GM19438 (cell line): ENCODE data around the gene SPATC1L.
"Not testable (repeated sequence)": the region's sequence is repeated elsewhere in the genome, so short reads cannot be mapped to it uniquely, and the experiment has no call there.

ENCODE experiments used
- ATAC-seq: cut with Tn5 transposase; IDR thresholded peaks from one replicate; pipeline ENCODE4 v1.9.1; 2021; ENCODE audit warnings: low read depth; ENCODE audit not compliant: unreplicated experiment

Gene SPATC1L

GRCh38 chr21:46184625-46185555, 631 bp upstream of the SPATC1L start:
- no peak for ATAC-seq

GRCh38 chr21:46183337-46183909, 836 bp downstream of the SPATC1L start:
- ATAC-seq: not testable (repeated sequence)

GRCh38 chr21:46182548-46183336, 1.5 kb downstream of the SPATC1L start:
- no peak for ATAC-seq

GRCh38 chr21:46181953-46182547, 2.2 kb downstream of the SPATC1L start:
- no peak for ATAC-seq

GRCh38 chr21:46181436-46181835, 2.8 kb downstream of the SPATC1L start:
- no peak for ATAC-seq

- ATAC-seq: no peak
Measured at GRCh38 chr21:46180778-46181391, 3.4 kb downstream of the SPATC1L start.

- ATAC-seq: no peak
Measured at GRCh38 chr21:46180079-46180722, 4.1 kb downstream of the SPATC1L start.

GRCh38 chr21:46179708-46180078, 4.6 kb downstream of the SPATC1L start:
- ATAC-seq: no peak

- no peak for ATAC-seq
Measured at GRCh38 chr21:46178961-46179360, 5.3 kb downstream of the SPATC1L start.

- ATAC-seq: not testable (repeated sequence)
Measured at GRCh38 chr21:46176443-46177129, 7.7 kb downstream of the SPATC1L start.

- no peak for ATAC-seq
Measured at GRCh38 chr21:46173573-46173972, 10.7 kb downstream of the SPATC1L start.

GRCh38 chr21:46172863-46173528, 11.3 kb downstream of the SPATC1L start:
- ATAC-seq: no peak

GRCh38 chr21:46171996-46172862, 12.0 kb downstream of the SPATC1L start:
- no peak for ATAC-seq

GRCh38 chr21:46171585-46171984, 12.7 kb downstream of the SPATC1L start:
- ATAC-seq: no peak

GRCh38 chr21:46170436-46171193, 13.6 kb downstream of the SPATC1L start:
- not testable (repeated sequence) for ATAC-seq

- no peak for ATAC-seq
Measured at GRCh38 chr21:46168659-46169386, 15.4 kb downstream of the SPATC1L start.
